Natural killer cell (primary cell): ENCODE measurements around the gene CNGA1. TPM values are rescaled to one million over a fixed set of nuclear protein-coding genes. Genes with fewer than 3 reads are reported as not detected.

ENCODE experiments used
- ATAC-seq, 3 donors: fragments of 150-1000 bp in 2 of 3; fragments of 200-7000 bp in 1 of 3; cut with Tn5 transposase; 1 replicate in 1 of 3; 2 replicates in 2 of 3; pipeline ENCODE4 v1.10.0; 2021; ENCODE audit warnings: mild to moderate bottlenecking in 2 of 3, moderate library complexity in 2 of 3
- DNase-seq, 2 donors: peaks; one replicate each; pipeline versions ENCODE4 v3.0.0 to v3.0.0-alpha.2; 2013 to 2021; ENCODE audit warnings: mixed read lengths in 1 of 2
- H3K27ac ChIP-seq: one replicate; pipeline ENCODE4 v1.5.1; 2013; ENCODE audit warnings: mild to moderate bottlenecking, low read length
- H3K27me3 ChIP-seq: one replicate; pipeline ENCODE4 v1.6.1; 2013; ENCODE audit warnings: low read length; ENCODE audit not compliant: control insufficient read depth, insufficient read depth
- H3K36me3 ChIP-seq: one replicate; pipeline ENCODE4 v1.6.1; 2013; ENCODE audit warnings: low read length; ENCODE audit not compliant: control insufficient read depth, insufficient read depth
- H3K4me1 ChIP-seq: one replicate; pipeline ENCODE4 v1.6.1; 2013; ENCODE audit warnings: low read length; ENCODE audit not compliant: control insufficient read depth, insufficient read depth
- H3K4me3 ChIP-seq: one replicate; pipeline ENCODE4 v1.5.1; 2013; ENCODE audit warnings: low read length
- H3K9me3 ChIP-seq: one replicate; pipeline ENCODE4 v1.6.1; 2013; ENCODE audit warnings: low read length; ENCODE audit not compliant: control insufficient read depth, insufficient read depth
- H3K27ac Mint-ChIP-seq, 2 donors: one replicate each; pipeline ENCODE4 v1.8.0; 2022; ENCODE audit warnings: mild to moderate bottlenecking in 2 of 2, mixed read lengths in 2 of 2, moderate library complexity in 1 of 2
- H3K27me3 Mint-ChIP-seq, 2 donors: one replicate each; pipeline ENCODE4 v1.8.0; 2022; ENCODE audit warnings: low read depth in 2 of 2, mixed read lengths in 2 of 2
- H3K36me3 Mint-ChIP-seq: one replicate; pipeline ENCODE4 v1.8.0; 2022; ENCODE audit warnings: mixed read lengths
- H3K4me1 Mint-ChIP-seq, 2 donors: one replicate each; pipeline ENCODE4 v1.8.0; 2022; ENCODE audit warnings: mixed read lengths in 2 of 2
- H3K4me3 Mint-ChIP-seq: one replicate; pipeline ENCODE4 v1.8.0; 2022; ENCODE audit warnings: mild to moderate bottlenecking, moderate library complexity, mixed read lengths
- H3K9me3 Mint-ChIP-seq, 2 donors: one replicate each; pipeline ENCODE4 v1.8.0; 2022; ENCODE audit warnings: mixed read lengths in 2 of 2
- CTCF ChIP-seq: fragments of 200-600 bp; IDR thresholded peaks from one replicate; pipeline ENCODE4 v1.8.0; 2022; ENCODE audit warnings: antibody characterized with exemption
- WGBS: methylation state at CpG from one replicate; pipeline ENCODE4 v1.1.7; 2013; ENCODE audit warnings: missing lambda C conversion rate; ENCODE audit not compliant: insufficient coverage; 5-methylcytosine and 5-hydroxymethylcytosine counted together
- intact Hi-C: fragments of 100-400 bp; cut with micrococcal nuclease; formaldehyde crosslinking; loops from one replicate; pipeline ENCODE4 v1.14.2; 2022
- total RNA-seq, 4 donors: library from RNA; stranded (reverse); fragments of 120-200 nt in 1 of 4; gene quantifications; one replicate each; pipeline versions ENCODE4 v1.2.3 to v1.2.4, GENCODE V29; 2013 to 2022

Gene CNGA1
- total RNA-seq, 3 donors from 2014 or later (not counting 1 experiment from before 2014, with no cell fraction given) = not detected

- no peak overlapping the region for H3K4me3 Mint-ChIP-seq
- H3K4me1 ChIP-seq = no peaks in the 10 kb centered on the region
- H3K27ac ChIP-seq = no peak overlapping the region
- DNase-seq (no peak), ATAC-seq (no peak)
- peaks cover 56% of the 10 kb centered on the region for H3K36me3 ChIP-seq
- no peaks in the 10 kb centered on the region for H3K27me3 Mint-ChIP-seq
- no peak overlapping the region for H3K4me3 ChIP-seq
- peaks cover 28% of the 10 kb centered on the region for H3K36me3 Mint-ChIP-seq
- intact Hi-C loops = no loop called here
- no peak for TF ChIP-seq CTCF
- no peak overlapping the region for H3K27ac Mint-ChIP-seq
- no CpG with 5 or more reads among the region's 1 CpG for WGBS
- no peaks in the 10 kb centered on the region for H3K9me3 Mint-ChIP-seq
- no peaks in the 10 kb centered on the region for H3K4me1 Mint-ChIP-seq
- no peaks in the 10 kb centered on the region for H3K9me3 ChIP-seq
- no peaks in the 10 kb centered on the region for H3K27me3 ChIP-seq
Observed at GRCh38 chr4:47891928-47892327, 124.6 kb downstream of the CNGA1 start.

Other genes starting within 250 kb of the CNGA1 start
- gene CORIN, start 178.6 kb downstream of the CNGA1 start, total RNA-seq = under 1 TPM in 1 of 3 donors, not detected in 2; 0.78 TPM
- 10 to 100 TPM in 1 of 3 donors, 1 to 10 TPM in 2; 6.5 to 11.4 (median 9.9) TPM for gene NFXL1, start 102.1 kb downstream of the CNGA1 start, total RNA-seq
- gene NIPAL1, start 91 bp upstream of the CNGA1 start, total RNA-seq = 1 to 10 TPM in 1 of 3 donors, not detected in 2; 1.4 TPM
- gene TXK, start 117.6 kb upstream of the CNGA1 start, total RNA-seq = 100 to 1,000 TPM; 197 to 338 (median 225) TPM